Measurements from ENCODE around the gene TRPM8. TPM values are rescaled to one million over a fixed set of nuclear protein-coding genes. Genes with fewer than 3 reads are reported as not detected.
"Not testable (repeated sequence)": the region's sequence is repeated elsewhere in the genome, so short reads cannot be mapped to it uniquely, and the experiment has no call there.

The TRPM8 gene
- under 1 TPM in 1 of 2 donors, not detected in 1; 0.21 TPM for total RNA-seq

GRCh38 chr2:233917116-233917515 is at the start of gene TRPM8:
Gene TRPM8, plus strand, starts transcription at chr2:233917373. Its CDS starts 9,165 bp downstream, at chr2:233926538.
- Mint-ChIP-seq H3K27ac (no peak within 1 kb of the TSS), H3K36me3 (ENCODE audit: low read depth) (no peaks in the 10 kb centered on the region), H3K9me3 (no peaks in the 10 kb centered on the region), H3K4me3 (no peak within 1 kb of the TSS), H3K4me1 (peaks cover 6% of the 10 kb centered on the region), H3K27me3 (peaks cover 32% of the 10 kb centered on the region)
- no peak for ATAC-seq (replicated peaks)

GRCh38 chr2:233867993-233868532 is 49.1 kb upstream of the TRPM8 start, which contains the start of gene MSL3B:
Gene MSL3B, minus strand, starts transcription at chr2:233868386.
- peaks cover 5% of the 10 kb centered on the region for H3K9me3 Mint-ChIP-seq
- H3K4me3 Mint-ChIP-seq: peak within 1 kb of the TSS; percentile 87
- peaks cover 25% of the 10 kb centered on the region for H3K27me3 Mint-ChIP-seq
- peaks cover 5% of the 10 kb centered on the region for H3K4me1 Mint-ChIP-seq
- peak; percentile 78 for ATAC-seq (replicated peaks)
- H3K27ac Mint-ChIP-seq: peak within 1 kb of the TSS; percentile 83
- peaks cover 14% of the 10 kb centered on the region for H3K36me3 Mint-ChIP-seq (ENCODE audit: low read depth)

DNA sequence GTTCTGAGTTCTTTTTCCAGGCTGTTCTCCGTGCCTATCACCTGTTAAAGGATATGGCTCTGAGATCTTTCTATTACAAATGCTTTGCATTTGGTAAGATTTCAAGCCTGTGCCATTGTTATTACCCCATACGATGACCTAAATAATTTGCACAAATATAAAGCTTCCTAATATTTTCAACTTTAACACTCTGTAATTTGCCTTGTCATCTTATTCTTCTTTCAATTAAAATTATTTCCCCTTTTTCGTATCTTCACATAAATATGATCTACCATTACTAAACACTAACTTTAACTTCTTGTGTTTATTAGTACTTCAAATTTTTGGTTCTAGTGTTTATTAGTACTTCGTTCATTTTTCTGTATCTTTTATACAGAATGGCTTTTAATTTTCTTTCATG is 45.7 kb upstream of the TRPM8 start:
- no peak for ATAC-seq (replicated peaks)
- no peak overlapping the region for H3K4me3 Mint-ChIP-seq
- peaks cover 37% of the 10 kb centered on the region for H3K27me3 Mint-ChIP-seq
- H3K9me3 Mint-ChIP-seq: peaks cover 5% of the 10 kb centered on the region
- no peak overlapping the region for H3K27ac Mint-ChIP-seq
- H3K36me3 Mint-ChIP-seq (ENCODE audit: low read depth): peaks cover 14% of the 10 kb centered on the region
- H3K4me1 Mint-ChIP-seq: peaks cover 5% of the 10 kb centered on the region

DNA sequence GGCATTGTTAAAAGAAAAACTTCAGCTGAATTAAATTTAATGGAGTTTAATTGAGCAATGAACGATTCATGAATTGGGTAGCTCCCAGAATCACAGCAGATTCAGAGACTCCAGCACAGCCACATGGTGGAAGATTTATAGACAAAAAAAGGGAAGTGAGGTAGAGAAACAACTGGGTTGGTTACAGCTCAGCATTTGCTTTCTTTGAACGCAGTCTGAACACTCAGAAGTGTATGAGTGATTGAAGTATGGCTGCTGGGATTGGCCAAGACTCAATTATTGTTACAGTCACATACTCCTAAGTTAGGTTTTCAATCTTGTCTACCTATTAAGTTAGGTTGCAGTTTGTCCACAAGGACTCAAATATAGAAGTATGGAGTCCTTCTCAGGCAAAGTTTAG is 45.0 kb upstream of the TRPM8 start:
- ATAC-seq (replicated peaks); H3K9me3 Mint-ChIP-seq; H3K4me1 Mint-ChIP-seq; H3K4me3 Mint-ChIP-seq; H3K27ac Mint-ChIP-seq: not testable (repeated sequence)
- Mint-ChIP-seq H3K27me3 (peaks cover 38% of the 10 kb centered on the region), H3K36me3 (ENCODE audit: low read depth) (peaks cover 11% of the 10 kb centered on the region)

DNA sequence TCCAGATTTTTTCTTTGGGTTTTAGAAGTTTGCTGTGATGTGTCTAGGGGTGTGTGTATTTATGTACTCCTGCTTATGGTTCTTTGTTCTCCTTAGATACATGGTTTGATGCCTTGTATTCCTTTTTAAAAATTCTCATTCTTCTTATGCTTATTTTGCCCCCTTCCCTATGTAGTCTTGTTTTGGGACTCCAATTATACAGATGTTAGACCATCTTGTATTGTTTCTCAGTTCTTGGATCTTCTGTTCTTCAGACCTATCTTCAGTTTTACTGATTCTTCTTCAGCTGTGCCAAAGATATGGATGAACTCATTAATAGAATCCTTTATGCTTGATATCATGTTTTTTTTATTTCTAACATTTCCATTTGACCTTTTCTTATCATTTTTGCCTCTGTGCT is 34.8 kb upstream of the TRPM8 start:
- peaks cover 41% of the 10 kb centered on the region for H3K27me3 Mint-ChIP-seq
- H3K4me1 Mint-ChIP-seq: no peaks in the 10 kb centered on the region
- H3K27ac Mint-ChIP-seq: no peak overlapping the region
- no peak overlapping the region for H3K4me3 Mint-ChIP-seq
- peaks cover 25% of the 10 kb centered on the region for H3K9me3 Mint-ChIP-seq
- no peaks in the 10 kb centered on the region for H3K36me3 Mint-ChIP-seq (ENCODE audit: low read depth)
- ATAC-seq (replicated peaks): no peak

DNA sequence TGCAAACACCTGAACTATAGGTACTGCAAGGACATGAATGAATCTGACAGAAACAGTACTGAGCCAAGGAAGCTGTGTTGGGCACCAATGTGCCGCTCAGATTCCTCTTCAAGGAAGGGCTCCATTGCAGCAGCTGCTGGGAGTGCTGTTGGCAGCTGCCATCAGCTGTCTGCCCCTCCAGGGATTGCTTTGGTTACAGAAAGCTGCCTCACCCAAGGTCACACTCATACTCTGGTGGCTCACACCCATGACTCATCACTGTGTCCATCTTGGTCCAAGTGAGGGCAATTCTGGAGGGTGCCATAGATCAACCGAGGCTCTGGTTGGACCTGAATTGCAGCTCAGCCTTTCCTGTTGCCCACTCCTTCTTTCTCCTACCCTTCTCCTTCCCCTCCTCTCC is 24.4 kb upstream of the TRPM8 start:
- H3K36me3 Mint-ChIP-seq (ENCODE audit: low read depth): no peaks in the 10 kb centered on the region
- H3K27ac Mint-ChIP-seq: no peak overlapping the region
- no peak for ATAC-seq (replicated peaks)
- no peaks in the 10 kb centered on the region for H3K9me3 Mint-ChIP-seq
- H3K4me1 Mint-ChIP-seq: no peaks in the 10 kb centered on the region
- no peak overlapping the region for H3K4me3 Mint-ChIP-seq
- H3K27me3 Mint-ChIP-seq: peaks cover 31% of the 10 kb centered on the region

DNA sequence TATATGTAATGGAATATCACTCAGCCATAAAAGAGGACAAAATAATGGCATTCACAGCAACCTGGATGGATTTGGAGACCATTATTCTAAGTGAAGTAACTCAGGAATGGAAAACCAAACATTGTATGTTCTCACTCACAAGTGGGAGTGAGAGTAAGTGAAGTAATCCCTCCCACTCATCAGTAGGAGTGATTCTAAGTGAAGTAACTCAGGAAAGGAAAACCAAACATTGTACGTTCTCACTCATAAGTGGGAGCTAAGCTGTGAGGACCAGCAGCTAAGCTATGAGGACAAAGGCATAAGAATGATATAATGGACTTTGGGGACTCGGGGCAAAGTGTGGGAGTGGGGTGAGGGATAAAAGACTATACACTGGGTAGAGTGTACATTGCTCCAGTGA is 20.9 kb upstream of the TRPM8 start:
- not testable (repeated sequence) for H3K4me1 Mint-ChIP-seq; ATAC-seq (replicated peaks); H3K36me3 Mint-ChIP-seq (ENCODE audit: low read depth); H3K9me3 Mint-ChIP-seq; H3K4me3 Mint-ChIP-seq; H3K27ac Mint-ChIP-seq
- H3K27me3 Mint-ChIP-seq: peaks cover 17% of the 10 kb centered on the region

- H3K4me1 Mint-ChIP-seq: peaks cover 6% of the 10 kb centered on the region
- H3K36me3 Mint-ChIP-seq (ENCODE audit: low read depth): no peaks in the 10 kb centered on the region
- no peak for ATAC-seq (replicated peaks)
- H3K9me3 Mint-ChIP-seq: peaks cover 5% of the 10 kb centered on the region
- H3K27ac Mint-ChIP-seq: no peak overlapping the region
- no peak overlapping the region for H3K4me3 Mint-ChIP-seq
- peaks cover 16% of the 10 kb centered on the region for H3K27me3 Mint-ChIP-seq
Observed at GRCh38 chr2:233901367-233901766, 15.8 kb upstream of the TRPM8 start.

DNA sequence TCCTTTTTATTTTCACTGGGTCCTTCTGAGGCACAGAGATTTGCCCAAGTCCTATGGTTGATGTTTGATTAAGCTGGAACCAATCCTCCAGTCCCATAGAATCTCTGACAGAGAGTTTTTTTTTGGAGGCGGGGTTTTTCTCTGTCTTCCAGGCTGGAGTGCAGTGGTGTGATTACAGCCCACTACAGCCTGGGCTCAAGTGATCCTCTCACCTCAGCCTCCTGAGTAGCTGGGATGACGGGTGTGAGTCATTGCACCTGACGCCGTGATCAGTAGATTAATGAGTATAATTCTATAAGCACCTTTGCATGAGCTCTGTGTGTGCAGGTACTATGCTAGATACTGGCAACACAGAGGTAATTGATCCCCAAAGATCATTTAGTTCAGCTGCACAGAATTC is 15.3 kb upstream of the TRPM8 start:
- Mint-ChIP-seq H3K27ac (no peak overlapping the region), H3K4me3 (no peak overlapping the region), H3K36me3 (ENCODE audit: low read depth) (no peaks in the 10 kb centered on the region), H3K9me3 (peaks cover 6% of the 10 kb centered on the region), H3K27me3 (peaks cover 17% of the 10 kb centered on the region), H3K4me1 (peaks cover 6% of the 10 kb centered on the region)
- no peak for ATAC-seq (replicated peaks)

DNA sequence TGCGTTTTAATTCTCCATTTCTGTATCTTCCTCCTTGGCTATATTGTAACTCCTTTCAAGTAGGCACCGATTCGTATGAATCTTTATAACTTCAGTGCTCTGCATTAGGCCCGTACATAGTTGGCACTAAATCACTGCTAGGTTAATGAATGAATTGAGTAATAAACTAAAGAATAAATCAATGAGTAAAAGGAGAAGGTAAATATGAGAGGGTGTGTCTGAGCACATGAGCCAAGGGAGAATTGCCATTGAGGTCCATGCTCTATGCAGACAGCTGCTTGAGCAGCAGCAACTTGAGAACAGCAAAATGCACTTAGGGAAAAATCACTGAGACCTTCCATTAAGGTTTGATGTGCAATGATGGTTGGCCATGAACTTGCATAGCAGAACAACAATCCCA is 11.2 kb upstream of the TRPM8 start:
- no peak for ATAC-seq (replicated peaks)
- Mint-ChIP-seq H3K4me3 (no peak overlapping the region), H3K9me3 (peaks cover 6% of the 10 kb centered on the region), H3K4me1 (no peaks in the 10 kb centered on the region), H3K27me3 (peaks cover 29% of the 10 kb centered on the region), H3K36me3 (ENCODE audit: low read depth) (no peaks in the 10 kb centered on the region), H3K27ac (no peak overlapping the region)

DNA sequence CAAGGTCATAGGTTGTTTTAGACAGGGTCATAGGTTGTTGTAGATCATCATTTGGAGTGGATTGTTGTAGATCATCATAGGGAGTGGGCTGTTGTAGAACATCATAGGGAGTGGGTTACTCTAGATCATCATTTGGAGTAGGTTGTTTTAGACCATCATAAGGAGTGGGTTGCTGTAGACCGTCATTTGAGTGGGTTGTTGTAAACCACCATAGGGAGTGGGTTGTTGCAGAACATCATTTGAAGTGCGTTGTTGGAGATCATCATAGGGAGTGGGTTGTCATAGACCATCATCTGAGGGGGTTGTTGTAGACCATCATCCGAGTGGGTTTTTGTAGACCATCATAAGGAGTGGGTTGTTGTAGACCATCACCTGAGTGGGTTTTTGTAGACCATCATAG is 9.5 kb upstream of the TRPM8 start:
- H3K27ac Mint-ChIP-seq: no peak overlapping the region
- no peak overlapping the region for H3K4me3 Mint-ChIP-seq
- H3K27me3 Mint-ChIP-seq: peaks cover 37% of the 10 kb centered on the region
- peaks cover 6% of the 10 kb centered on the region for H3K9me3 Mint-ChIP-seq
- no peaks in the 10 kb centered on the region for H3K4me1 Mint-ChIP-seq
- H3K36me3 Mint-ChIP-seq (ENCODE audit: low read depth): no peaks in the 10 kb centered on the region
- no peak for ATAC-seq (replicated peaks)

DNA sequence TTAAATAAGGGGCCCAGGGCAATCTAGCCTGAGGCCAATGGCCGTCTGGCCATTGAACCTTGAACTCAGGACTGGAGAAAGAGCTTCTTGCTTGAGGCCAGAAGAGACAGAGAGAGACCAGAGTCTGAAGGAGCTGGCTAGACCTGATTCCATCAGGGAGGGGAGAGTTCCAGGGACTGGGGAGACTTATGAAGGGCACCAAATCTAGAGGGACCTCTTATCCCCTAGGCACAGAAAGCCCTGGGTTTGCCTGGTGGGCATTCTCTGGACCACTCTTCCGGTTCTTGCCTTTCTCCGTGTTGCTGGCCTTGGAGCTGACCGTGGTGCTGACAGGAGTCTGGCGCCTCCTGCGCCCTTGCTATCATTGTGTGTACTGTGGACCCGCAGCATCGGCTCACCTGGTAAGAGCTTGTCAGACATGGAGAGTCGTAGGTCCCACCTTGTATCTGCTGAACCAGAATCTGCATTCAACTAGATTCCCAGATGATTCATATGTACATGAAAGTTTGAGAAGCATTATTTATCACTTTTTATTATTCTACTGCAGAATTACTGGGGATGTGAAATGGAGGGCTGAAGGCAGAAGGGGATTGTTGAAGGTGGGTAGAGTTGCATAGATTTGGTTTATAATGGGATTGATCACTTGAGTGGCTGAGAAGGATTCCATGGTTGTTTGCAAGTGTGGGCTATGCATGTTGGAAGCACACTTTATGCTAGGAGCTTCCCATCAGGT is 4.3 kb upstream of the TRPM8 start:
- peaks cover 36% of the 10 kb centered on the region for H3K27me3 Mint-ChIP-seq
- no peaks in the 10 kb centered on the region for H3K4me1 Mint-ChIP-seq
- H3K9me3 Mint-ChIP-seq: no peaks in the 10 kb centered on the region
- H3K27ac Mint-ChIP-seq: no peak overlapping the region
- no peak overlapping the region for H3K4me3 Mint-ChIP-seq
- no peak for ATAC-seq (replicated peaks)
- H3K36me3 Mint-ChIP-seq (ENCODE audit: low read depth): no peaks in the 10 kb centered on the region

- no peaks in the 10 kb centered on the region for H3K36me3 Mint-ChIP-seq (ENCODE audit: low read depth)
Observed at GRCh38 chr2:233915128-233915527, 2.0 kb upstream of the TRPM8 start.

DNA sequence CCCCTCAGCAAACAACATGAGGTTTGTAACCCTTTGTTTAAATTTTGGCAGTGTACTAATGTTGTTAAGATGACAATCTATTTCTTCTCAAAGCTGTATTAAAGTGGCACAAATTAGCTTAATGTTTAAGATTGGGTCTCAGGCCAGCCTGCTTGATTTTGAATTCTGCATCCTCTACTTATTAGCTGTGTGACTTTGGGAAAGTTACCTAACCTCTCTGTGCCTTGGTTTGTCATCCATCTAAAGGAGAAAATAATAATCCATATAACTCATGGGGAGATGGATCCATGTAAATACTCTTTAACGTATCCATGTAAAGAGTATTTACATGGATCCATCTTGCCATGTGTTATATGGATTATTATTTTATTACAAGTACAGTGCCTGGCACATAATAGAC is 2.1 kb downstream of the TRPM8 start:
- peaks cover 28% of the 10 kb centered on the region for H3K27me3 Mint-ChIP-seq
- H3K4me1 Mint-ChIP-seq: peaks cover 6% of the 10 kb centered on the region
- no peaks in the 10 kb centered on the region for H3K9me3 Mint-ChIP-seq
- no peak for ATAC-seq (replicated peaks)
- H3K27ac Mint-ChIP-seq: no peak overlapping the region
- no peaks in the 10 kb centered on the region for H3K36me3 Mint-ChIP-seq (ENCODE audit: low read depth)
- no peak overlapping the region for H3K4me3 Mint-ChIP-seq

More at GRCh38 chr2:233915128-233915527, 2.0 kb upstream of the TRPM8 start:
- ATAC-seq (replicated peaks): no peak
- H3K27ac Mint-ChIP-seq: no peak overlapping the region
- H3K4me3 Mint-ChIP-seq: no peak overlapping the region
- H3K27me3 Mint-ChIP-seq: peaks cover 39% of the 10 kb centered on the region
- H3K9me3 Mint-ChIP-seq: no peaks in the 10 kb centered on the region
- peaks cover 5% of the 10 kb centered on the region for H3K4me1 Mint-ChIP-seq

- no peak overlapping the region for H3K27ac Mint-ChIP-seq
- H3K9me3 Mint-ChIP-seq: no peaks in the 10 kb centered on the region
Observed at GRCh38 chr2:233919938-233920337, 2.8 kb downstream of the TRPM8 start.

More at GRCh38 chr2:233919938-233920337, 2.8 kb downstream of the TRPM8 start:
- peak; percentile 82 for ATAC-seq (replicated peaks)
- Mint-ChIP-seq H3K27me3 (peaks cover 32% of the 10 kb centered on the region), H3K36me3 (ENCODE audit: low read depth) (no peaks in the 10 kb centered on the region), H3K4me1 (peaks cover 6% of the 10 kb centered on the region), H3K4me3 (no peak overlapping the region)

Data from activated T-helper 17 cell treated with anti-CD3 and anti-CD28 coated beads, Interleukin-2, amount 50 U/mL, for 72 hours (primary cell).